Fibroblast of the aortic adventitia (primary cell): Measurements from ENCODE around the gene ZNF469. TPM values are rescaled to one million over a fixed set of nuclear protein-coding genes. Genes with fewer than 3 reads are reported as not detected.

Source experiments
- DNase-seq: peaks from one replicate; pipeline ENCODE4 v3.0.0-alpha.2; 2010; ENCODE audit warnings: low read depth
- H3K4me3 ChIP-seq: 2 replicates; pipeline ENCODE4 v1.5.1; 2011; ENCODE audit warnings: low read depth, mild to moderate bottlenecking, control low read depth, low read length, moderate library complexity
- CTCF ChIP-seq: IDR thresholded peaks from 2 replicates; pipeline ENCODE4 v1.5.1; 2011; ENCODE audit warnings: mild to moderate bottlenecking, low read length, control low read depth, inconsistent platforms; ENCODE audit not compliant: insufficient read depth
- total RNA-seq: library from RNA; depleted of rRNA; stranded (reverse); fragments of >200 nt; gene quantifications from 2 replicates; pipeline ENCODE4 v1.2.3, GENCODE V29; 2012; ENCODE audit warnings: low replicate concordance

The ZNF469 gene
- total RNA-seq, 1 donor = 7.0 TPM

- peak; percentile 7 for TF ChIP-seq CTCF
- DNase-seq = no peak
- peak overlapping the region; percentile 77 for H3K4me3 ChIP-seq
These were observed 1.7 kb downstream of the ZNF469 start for GRCh38 chr16:88384222-88385111.

DNA sequence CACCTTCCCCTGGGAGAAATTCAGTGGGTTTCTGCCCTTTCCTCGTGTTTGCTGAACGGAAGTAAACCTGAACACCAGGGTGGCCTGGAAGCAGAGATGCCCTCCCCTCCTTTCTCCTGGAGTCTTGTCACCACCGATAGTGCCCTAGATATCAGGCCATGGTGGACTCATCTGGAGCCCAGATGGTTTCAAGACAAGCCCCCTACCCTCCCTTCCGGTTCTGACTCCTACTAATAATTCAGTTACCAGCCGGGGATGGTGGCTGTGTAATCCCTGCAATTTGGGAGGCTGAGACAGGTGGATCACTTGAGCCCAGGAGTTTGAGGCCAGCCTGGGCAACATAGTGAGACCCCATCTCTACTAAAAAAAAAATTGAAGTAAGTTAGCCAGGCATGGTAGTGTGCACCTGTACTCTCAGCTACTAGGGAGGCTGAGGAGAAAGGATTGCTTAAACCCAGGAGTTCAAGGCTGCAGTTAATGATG lies 2.4 kb downstream of the ZNF469 start:
- no peak for DNase-seq
- no peak overlapping the region for H3K4me3 ChIP-seq
- no peak for TF ChIP-seq CTCF

GRCh38 chr16:88385831-88386815 lies 3.4 kb downstream of the ZNF469 start:
- no peak for DNase-seq
- no peak for TF ChIP-seq CTCF
- H3K4me3 ChIP-seq = no peak overlapping the region

- peak; percentile 25 for DNase-seq
- no peak for TF ChIP-seq CTCF
- no peak overlapping the region for H3K4me3 ChIP-seq
These were observed 4.5 kb downstream of the ZNF469 start for GRCh38 chr16:88387180-88387765.

DNA sequence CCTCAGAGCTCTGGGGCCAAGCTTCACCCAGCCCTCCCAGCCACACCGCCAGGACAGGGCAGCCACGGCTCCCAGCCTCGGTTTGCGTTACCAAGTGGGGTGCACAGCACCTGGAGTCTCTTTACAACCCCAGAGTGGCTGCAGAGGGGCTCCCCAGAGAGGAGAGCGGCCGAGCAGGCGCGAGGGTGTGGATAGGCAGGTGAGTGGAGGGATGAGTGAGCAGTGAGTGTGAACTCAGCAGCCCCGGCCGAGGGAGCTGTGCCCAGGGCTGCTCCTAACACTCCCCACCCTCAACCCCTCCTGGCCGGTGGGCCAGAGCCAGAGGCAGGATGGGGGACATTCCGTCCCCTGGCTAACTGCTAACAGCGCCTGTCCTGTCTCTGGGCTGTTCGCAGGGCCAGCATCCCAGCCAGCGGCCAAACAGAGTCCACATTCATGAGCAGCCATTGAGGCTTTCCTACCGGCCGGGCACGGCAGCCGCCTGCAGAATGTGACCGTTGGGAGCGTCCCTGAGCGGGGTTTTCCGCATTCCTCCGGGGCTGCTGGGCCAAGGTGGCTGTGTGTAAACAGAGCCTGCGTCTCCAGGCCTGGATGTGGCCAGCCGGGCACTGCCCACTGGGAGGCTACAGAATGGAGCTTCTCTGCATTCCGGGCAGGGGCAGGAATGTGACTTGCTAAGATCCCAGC lies 5.3 kb downstream of the ZNF469 start:
- no peak for TF ChIP-seq CTCF
- no peak overlapping the region for H3K4me3 ChIP-seq
- no peak for DNase-seq

DNA sequence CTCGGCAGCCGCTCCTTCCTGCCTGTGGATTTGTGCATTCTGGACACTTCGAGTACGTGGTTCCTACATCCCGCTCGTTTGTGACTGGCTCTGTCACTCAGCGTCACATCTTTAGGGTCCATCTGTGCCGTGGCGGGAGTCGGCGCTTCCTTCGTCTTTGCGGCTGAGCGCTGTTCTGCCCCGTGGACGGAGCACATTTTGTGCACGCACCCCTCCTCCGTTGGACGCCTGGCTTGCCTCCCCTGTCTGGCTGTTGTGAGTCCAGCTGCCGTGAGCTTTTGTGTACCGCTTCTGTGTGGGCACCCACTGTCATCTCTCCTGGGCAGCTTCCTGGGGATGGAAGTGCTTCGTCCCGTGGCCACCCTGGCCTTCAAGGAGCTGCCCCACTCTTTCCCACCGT lies 6.4 kb downstream of the ZNF469 start:
- no peak for DNase-seq
- H3K4me3 ChIP-seq = no peak overlapping the region
- no peak for TF ChIP-seq CTCF
